ENCODE results near the gene FAM174C.

The FAM174C gene

GRCh38 chr19:1309977-1310852, 34.9 kb downstream of the FAM174C start:
- H3K9me3 ChIP-seq (ENCODE audit: insufficient read depth, low read depth, low read length), result no peaks in the 10 kb centered on the region
- H3K27me3 ChIP-seq (ENCODE audit: insufficient read depth, low read length, poor library complexity, severe bottlenecking), result no peaks in the 10 kb centered on the region
- H4K20me1 ChIP-seq (ENCODE audit: insufficient read depth, low read length, poor library complexity, severe bottlenecking), result no peaks in the 10 kb centered on the region
- H3F3A ChIP-seq (ENCODE audit: low read depth), result no peaks in the 10 kb centered on the region
- H3K9ac ChIP-seq (ENCODE audit: low read depth, low read length, poor library complexity, severe bottlenecking), result no peak overlapping the region
- no peaks in the 10 kb centered on the region for H3K9me2 ChIP-seq (replicated peaks; ENCODE audit: low read depth, low read length)
- H3K36me3 ChIP-seq (ENCODE audit: insufficient read depth, low read length), result no peaks in the 10 kb centered on the region
- no peak overlapping the region for H2AFZ ChIP-seq (ENCODE audit: low read length)
- TF ChIP-seq CTCF (conservative IDR thresholded peaks at IDR 0.05; ENCODE audit: low read length) (no peak), EZH2phosphoT487 (IDR thresholded peaks at IDR 0.05; ENCODE audit: borderline replicate concordance) (no peak)
- H3K79me2 ChIP-seq (ENCODE audit: insufficient read depth, low read length), result no peaks in the 10 kb centered on the region
- no peak overlapping the region for H3K4me3 ChIP-seq (ENCODE audit: low read length, poor library complexity, severe bottlenecking)
- no peak overlapping the region for H3K4me2 ChIP-seq (ENCODE audit: low read depth, low read length, poor library complexity, severe bottlenecking)
- no peaks in the 10 kb centered on the region for H3K4me1 ChIP-seq (ENCODE audit: insufficient read depth, low read length, poor library complexity, severe bottlenecking)

- H3K79me2 ChIP-seq (ENCODE audit: insufficient read depth, low read length), result no peaks in the 10 kb centered on the region
- no peaks in the 10 kb centered on the region for H3K9me2 ChIP-seq (replicated peaks; ENCODE audit: low read depth, low read length)
- no peaks in the 10 kb centered on the region for H3K4me1 ChIP-seq (ENCODE audit: insufficient read depth, low read length, poor library complexity, severe bottlenecking)
- H3K9ac ChIP-seq (ENCODE audit: low read depth, low read length, poor library complexity, severe bottlenecking), result no peak overlapping the region
- H3F3A ChIP-seq (ENCODE audit: low read depth), result no peaks in the 10 kb centered on the region
- no peaks in the 10 kb centered on the region for H3K27me3 ChIP-seq (ENCODE audit: insufficient read depth, low read length, poor library complexity, severe bottlenecking)
- no peak overlapping the region for H3K4me3 ChIP-seq (ENCODE audit: low read length, poor library complexity, severe bottlenecking)
- H3K9me3 ChIP-seq (ENCODE audit: insufficient read depth, low read depth, low read length), result no peaks in the 10 kb centered on the region
- H3K4me2 ChIP-seq (ENCODE audit: low read depth, low read length, poor library complexity, severe bottlenecking), result no peak overlapping the region
- no peak overlapping the region for H2AFZ ChIP-seq (ENCODE audit: low read length)
- TF ChIP-seq CTCF (conservative IDR thresholded peaks at IDR 0.05; ENCODE audit: low read length) (no peak), EZH2phosphoT487 (IDR thresholded peaks at IDR 0.05; ENCODE audit: borderline replicate concordance) (no peak)
- no peaks in the 10 kb centered on the region for H3K36me3 ChIP-seq (ENCODE audit: insufficient read depth, low read length)
- H4K20me1 ChIP-seq (ENCODE audit: insufficient read depth, low read length, poor library complexity, severe bottlenecking), result no peaks in the 10 kb centered on the region
Measured at GRCh38 chr19:1310853-1311180, 35.5 kb downstream of the FAM174C start.

GRCh38 chr19:1311543-1312091, 36.3 kb downstream of the FAM174C start:
- H3K9me2 ChIP-seq (replicated peaks; ENCODE audit: low read depth, low read length), result no peaks in the 10 kb centered on the region
- H2AFZ ChIP-seq (ENCODE audit: low read length), result no peak overlapping the region
- H3K79me2 ChIP-seq (ENCODE audit: insufficient read depth, low read length), result no peaks in the 10 kb centered on the region
- H3K9me3 ChIP-seq (ENCODE audit: insufficient read depth, low read depth, low read length), result no peaks in the 10 kb centered on the region
- no peak overlapping the region for H3K4me3 ChIP-seq (ENCODE audit: low read length, poor library complexity, severe bottlenecking)
- H3F3A ChIP-seq (ENCODE audit: low read depth), result no peaks in the 10 kb centered on the region
- H3K9ac ChIP-seq (ENCODE audit: low read depth, low read length, poor library complexity, severe bottlenecking), result no peak overlapping the region
- no peaks in the 10 kb centered on the region for H3K4me1 ChIP-seq (ENCODE audit: insufficient read depth, low read length, poor library complexity, severe bottlenecking)
- no peaks in the 10 kb centered on the region for H4K20me1 ChIP-seq (ENCODE audit: insufficient read depth, low read length, poor library complexity, severe bottlenecking)
- no peak for TF ChIP-seq EZH2phosphoT487 (IDR thresholded peaks at IDR 0.05; ENCODE audit: borderline replicate concordance)
- no peak for TF ChIP-seq CTCF (conservative IDR thresholded peaks at IDR 0.05; ENCODE audit: low read length)
- H3K4me2 ChIP-seq (ENCODE audit: low read depth, low read length, poor library complexity, severe bottlenecking), result no peak overlapping the region
- H3K27me3 ChIP-seq (ENCODE audit: insufficient read depth, low read length, poor library complexity, severe bottlenecking), result no peaks in the 10 kb centered on the region
- no peaks in the 10 kb centered on the region for H3K36me3 ChIP-seq (ENCODE audit: insufficient read depth, low read length)

Measured in Loucy (cell line).